ENCODE measurements around the gene MAP1LC3A.
"Not testable (repeated sequence)": the region's sequence is repeated elsewhere in the genome, so short reads cannot be mapped to it uniquely, and the experiment has no call there.

MAP1LC3A gene

GRCh38 chr20:34558320-34559218 lies at the start of gene MAP1LC3A:
TSS of gene MAP1LC3A (plus strand) at chr20:34558718. CDS start at chr20:34558869, 151 bp downstream.
- peak; percentile 86 to 90 for DNase-seq (ENCODE audit: low read depth in 2 of 2)

GRCh38 chr20:34510575-34510974 lies 47.9 kb upstream of the MAP1LC3A start:
- no peak for DNase-seq (ENCODE audit: low read depth in 2 of 2)

- DNase-seq (ENCODE audit: low read depth in 2 of 2) = no peak
Measured at GRCh38 chr20:34511891-34512265, 46.6 kb upstream of the MAP1LC3A start.

- DNase-seq (ENCODE audit: low read depth in 2 of 2) = no peak
Measured at GRCh38 chr20:34512266-34512954, 46.1 kb upstream of the MAP1LC3A start.

GRCh38 chr20:34512955-34513419 lies 45.5 kb upstream of the MAP1LC3A start:
- no peak for DNase-seq (ENCODE audit: low read depth in 2 of 2)

GRCh38 chr20:34514034-34514433 lies 44.5 kb upstream of the MAP1LC3A start:
- DNase-seq (ENCODE audit: low read depth in 2 of 2) = not testable (repeated sequence)

- DNase-seq (ENCODE audit: low read depth in 2 of 2) = no peak
Measured at GRCh38 chr20:34514897-34515483, 43.5 kb upstream of the MAP1LC3A start.

GRCh38 chr20:34515484-34516246 lies 42.9 kb upstream of the MAP1LC3A start:
- DNase-seq (ENCODE audit: low read depth in 2 of 2) = peak; percentile 59 to 64

GRCh38 chr20:34516247-34517113 lies 42.0 kb upstream of the MAP1LC3A start, which contains the start of gene DYNLRB1:
TSS of gene DYNLRB1 (plus strand) at chr20:34516422. CDS start at chr20:34516459, 37 bp downstream.
- peak; percentile 92 to 94 for DNase-seq (ENCODE audit: low read depth in 2 of 2)

GRCh38 chr20:34517114-34517505 lies 41.4 kb upstream of the MAP1LC3A start:
- no peak for DNase-seq (ENCODE audit: low read depth in 2 of 2)

GRCh38 chr20:34518863-34519262 lies 39.7 kb upstream of the MAP1LC3A start:
- DNase-seq (ENCODE audit: low read depth in 2 of 2) = not testable (repeated sequence)

GRCh38 chr20:34519841-34520240 lies 38.7 kb upstream of the MAP1LC3A start:
- DNase-seq (ENCODE audit: low read depth in 2 of 2) = not testable (repeated sequence)

- DNase-seq (ENCODE audit: low read depth in 2 of 2) = peak; percentile 32 to 41
Measured at GRCh38 chr20:34522969-34523871, 35.3 kb upstream of the MAP1LC3A start.

GRCh38 chr20:34524426-34524825 lies 34.1 kb upstream of the MAP1LC3A start:
- no peak for DNase-seq (ENCODE audit: low read depth in 2 of 2)

- DNase-seq (ENCODE audit: low read depth in 2 of 2) = no peak
Measured at GRCh38 chr20:34525342-34525708, 33.2 kb upstream of the MAP1LC3A start.

- no peak for DNase-seq (ENCODE audit: low read depth in 2 of 2)
Measured at GRCh38 chr20:34525709-34526416, 32.7 kb upstream of the MAP1LC3A start.

- no peak for DNase-seq (ENCODE audit: low read depth in 2 of 2)
Measured at GRCh38 chr20:34526466-34526865, 32.1 kb upstream of the MAP1LC3A start.

GRCh38 chr20:34527016-34527415 lies 31.5 kb upstream of the MAP1LC3A start:
- DNase-seq (ENCODE audit: low read depth in 2 of 2) = no peak

GRCh38 chr20:34528921-34529297 lies 29.6 kb upstream of the MAP1LC3A start:
- no peak for DNase-seq (ENCODE audit: low read depth in 2 of 2)

All from stimulated activated CD4-positive, alpha-beta T cell treated with anti-CD3 and anti-CD28 coated beads, Interleukin-15, amount 100 ng/mL, for 48 hours (primary cell).